MM.1S (cell line): ENCODE results near the gene CUBN.

Experiments
- DNase-seq: peaks from one replicate; pipeline ENCODE4 v3.0.0-alpha.2; 2015
- H2AFZ ChIP-seq: fragments of 300-600 bp; sonication (generic); 2 replicates; pipeline ENCODE4 v1.6.0; 2016; ENCODE audit warnings: antibody characterized with exemption, low read length
- H3F3A ChIP-seq: fragments of 300-600 bp; sonication (generic); 2 replicates; pipeline ENCODE4 v1.6.1; 2016; ENCODE audit warnings: mild to moderate bottlenecking, antibody characterized with exemption, low read length, moderate library complexity, mixed read lengths; ENCODE audit not compliant: insufficient read depth
- H3K27ac ChIP-seq: fragments of 300-600 bp; sonication (generic); 2 replicates; pipeline ENCODE4 v1.5.1; 2016; ENCODE audit warnings: mild to moderate bottlenecking, low read length
- H3K27me3 ChIP-seq: fragments of 300-600 bp; sonication (generic); replicated peaks from 2 replicates; pipeline ENCODE4 v1.6.0; 2016; ENCODE audit warnings: low read length; ENCODE audit not compliant: insufficient read depth
- H3K36me3 ChIP-seq: fragments of 300-600 bp; sonication (generic); replicated peaks from 2 replicates; pipeline ENCODE4 v1.6.1; 2016; ENCODE audit warnings: mild to moderate bottlenecking, low read length, mixed read lengths; ENCODE audit not compliant: insufficient read depth
- H3K4me1 ChIP-seq: fragments of 300-600 bp; sonication (generic); 2 replicates; pipeline ENCODE4 v1.6.1; 2016; ENCODE audit warnings: low read length, mixed read lengths
- H3K4me2 ChIP-seq: fragments of 300-600 bp; sonication (generic); 2 replicates; pipeline ENCODE4 v1.6.0; 2016; ENCODE audit warnings: low read depth, low read length
- H3K4me3 ChIP-seq: fragments of 300-600 bp; sonication (generic); 2 replicates; pipeline ENCODE4 v1.5.1; 2016; ENCODE audit warnings: low read length, mixed read lengths
- H3K79me2 ChIP-seq: fragments of 300-600 bp; sonication (generic); 2 replicates; pipeline ENCODE4 v1.6.1; 2016; ENCODE audit warnings: mixed run types, low read length, mixed read lengths
- H3K9ac ChIP-seq: fragments of 300-600 bp; sonication (generic); 2 replicates; pipeline ENCODE4 v1.6.1; 2016; ENCODE audit warnings: low read length, mixed read lengths
- H3K9me2 ChIP-seq: fragments of 300-600 bp; sonication (generic); replicated peaks from 2 replicates; pipeline ENCODE4 v1.6.1; 2016; ENCODE audit warnings: mild to moderate bottlenecking, low read length, mixed read lengths; ENCODE audit not compliant: insufficient read depth
- H3K9me3 ChIP-seq: fragments of 300-600 bp; sonication (generic); replicated peaks from 2 replicates; pipeline ENCODE4 v1.6.1; 2016; ENCODE audit warnings: mild to moderate bottlenecking, low read length, mixed read lengths; ENCODE audit not compliant: insufficient read depth
- H4K20me1 ChIP-seq: fragments of 300-600 bp; sonication (generic); 2 replicates; pipeline ENCODE4 v1.6.1; 2016; ENCODE audit warnings: mild to moderate bottlenecking, low read length, moderate library complexity, mixed read lengths; ENCODE audit not compliant: insufficient read depth
- CTCF ChIP-seq: fragments of 300-600 bp; sonication (generic); IDR thresholded peaks from 2 replicates; pipeline ENCODE4 v1.5.1; 2016; ENCODE audit warnings: antibody characterized with exemption, low read length, mixed read lengths
- EZH2 ChIP-seq: fragments of 300-600 bp; sonication (generic); optimal IDR thresholded peaks from 2 replicates; pipeline ENCODE3; 2017; ENCODE audit warnings: low read depth, mild to moderate bottlenecking, antibody characterized with exemption, low read length, mixed read lengths
- EZH2phosphoT487 ChIP-seq: fragments of 300-600 bp; sonication (generic); IDR thresholded peaks from 2 replicates; pipeline ENCODE4 v1.6.1; 2018; ENCODE audit warnings: antibody characterized with exemption, low read length

CUBN gene

GRCh38 chr10:16843252-16843870 lies 286.2 kb downstream of the CUBN start:
- Histone ChIP-seq H3K4me1 (no peaks in the 10 kb centered on the region), H3K4me3 (no peak overlapping the region), H4K20me1 (no peaks in the 10 kb centered on the region), H3K4me2 (no peak overlapping the region), H3F3A (no peaks in the 10 kb centered on the region), H3K27me3 (no peaks in the 10 kb centered on the region), H3K9me2 (no peaks in the 10 kb centered on the region), H3K9me3 (no peaks in the 10 kb centered on the region), H3K9ac (no peak overlapping the region), H3K79me2 (no peaks in the 10 kb centered on the region), H3K36me3 (no peaks in the 10 kb centered on the region), H2AFZ (no peak overlapping the region), H3K27ac (no peak overlapping the region)
- no peak for TF ChIP-seq EZH2phosphoT487
- peak; percentile 64 for TF ChIP-seq CTCF
- peak; percentile 80 for DNase-seq

GRCh38 chr10:16835228-16835627 lies 294.4 kb downstream of the CUBN start:
- Histone ChIP-seq H3K79me2 (no peaks in the 10 kb centered on the region), H3K4me2 (no peak overlapping the region), H3K4me1 (no peaks in the 10 kb centered on the region), H3K9ac (no peak overlapping the region), H3K27ac (no peak overlapping the region), H3K27me3 (no peaks in the 10 kb centered on the region), H3K9me2 (no peaks in the 10 kb centered on the region), H3K4me3 (no peak overlapping the region), H3K36me3 (no peaks in the 10 kb centered on the region), H3F3A (no peaks in the 10 kb centered on the region), H4K20me1 (no peaks in the 10 kb centered on the region), H2AFZ (no peak overlapping the region), H3K9me3 (no peaks in the 10 kb centered on the region)
- no peak for DNase-seq
- no peak for TF ChIP-seq EZH2phosphoT487
- TF ChIP-seq EZH2, result no peak
- no peak for TF ChIP-seq CTCF

- Histone ChIP-seq H3K9me3 (no peaks in the 10 kb centered on the region), H3K36me3 (no peaks in the 10 kb centered on the region), H3K9me2 (no peaks in the 10 kb centered on the region), H3K4me3 (no peak overlapping the region), H3K4me1 (no peaks in the 10 kb centered on the region), H3K27me3 (no peaks in the 10 kb centered on the region), H3K4me2 (no peak overlapping the region), H3K27ac (no peak overlapping the region), H3K79me2 (no peaks in the 10 kb centered on the region), H2AFZ (no peak overlapping the region), H3K9ac (no peak overlapping the region), H4K20me1 (no peaks in the 10 kb centered on the region), H3F3A (no peaks in the 10 kb centered on the region)
- no peak for DNase-seq
- TF ChIP-seq EZH2, result no peak
Measured at GRCh38 chr10:16832351-16833080, 297.1 kb downstream of the CUBN start.

GRCh38 chr10:16828701-16829175 lies 300.9 kb downstream of the CUBN start:
- no peaks in the 10 kb centered on the region for H3K27me3 ChIP-seq
- H3K36me3 ChIP-seq, result no peaks in the 10 kb centered on the region
- TF ChIP-seq CTCF, result no peak
- TF ChIP-seq EZH2, result no peak
- no peak for TF ChIP-seq EZH2phosphoT487
- no peak overlapping the region for H3K4me2 ChIP-seq
- no peaks in the 10 kb centered on the region for H4K20me1 ChIP-seq
- H3K27ac ChIP-seq, result no peak overlapping the region
- no peaks in the 10 kb centered on the region for H3K4me1 ChIP-seq
- H3K9me2 ChIP-seq, result no peaks in the 10 kb centered on the region
- H3K9ac ChIP-seq, result no peak overlapping the region
- no peaks in the 10 kb centered on the region for H3F3A ChIP-seq
- no peaks in the 10 kb centered on the region for H3K79me2 ChIP-seq
- H3K9me3 ChIP-seq, result no peaks in the 10 kb centered on the region
- H2AFZ ChIP-seq, result no peak overlapping the region; the same call in 1 of the 2 replicates
- no peak for DNase-seq
- no peak overlapping the region for H3K4me3 ChIP-seq
